NCI-H82 treated with DMSO at 0.1 percent for 48 hours (cell line): ENCODE results near the gene HPCAL1.

Source experiments
- DNase-seq: peaks from one replicate; lab custom pipeline; 2025; ENCODE audit not compliant: unreplicated experiment; lab: John Stamatoyannopoulos, UW

HPCAL1 gene

GRCh38 chr2:10475811-10476660 is 173.3 kb downstream of the HPCAL1 start:
- peak; percentile 86 for DNase-seq

GRCh38 chr2:10476723-10477442 is 174.2 kb downstream of the HPCAL1 start:
- no peak for DNase-seq
